SK-N-SH treated with all-trans-retinoic acid at 6 μM for 48 hours (cell line): ENCODE results near the gene NCK2.

ENCODE experiments used
- ARNTL ChIP-seq: fragments of 450-650 bp; formaldehyde crosslinking; IDR thresholded peaks from 2 replicates; pipeline ENCODE4 v1.5.0; 2020; ENCODE audit warnings: low read depth, mild to moderate bottlenecking, moderate library complexity, borderline replicate concordance
- BACH2 ChIP-seq: fragments of 250-450 bp; sonication (Bioruptor Pico); IDR thresholded peaks from 2 replicates; pipeline ENCODE4 v1.9.0; 2021; ENCODE audit warnings: mild to moderate bottlenecking, borderline replicate concordance
- OSR1 ChIP-seq: fragments of 250-450 bp; sonication (Bioruptor Pico); IDR thresholded peaks from 2 replicates; pipeline ENCODE4 v1.8.0; 2022; ENCODE audit warnings: moderate library complexity, mild to moderate bottlenecking, inconsistent platforms
- RARB ChIP-seq: fragments of 250-450 bp; sonication (Bioruptor Pico); IDR thresholded peaks from 2 replicates; pipeline ENCODE4 v1.8.0; 2021; ENCODE audit warnings: mild to moderate bottlenecking, moderate library complexity
- TOX ChIP-seq: fragments of 250-450 bp; sonication (Bioruptor Pico); IDR thresholded peaks from 2 replicates; pipeline ENCODE4 v1.8.0; 2021; ENCODE audit warnings: mild to moderate bottlenecking, moderate library complexity, borderline replicate concordance
- ZFP3 ChIP-seq: fragments of 250-450 bp; sonication (Bioruptor Pico); IDR thresholded peaks from 2 replicates; pipeline ENCODE4 v1.5.0; 2020; ENCODE audit warnings: mild to moderate bottlenecking, moderate library complexity
- ZNF565 ChIP-seq: fragments of 450-650 bp; formaldehyde crosslinking; conservative IDR thresholded peaks from 2 replicates; pipeline ENCODE4 v1.5.0; 2020; ENCODE audit warnings: low read depth, mild to moderate bottlenecking, moderate library complexity
- ZNF70 ChIP-seq: fragments of 450-650 bp; formaldehyde crosslinking; IDR thresholded peaks from 2 replicates; pipeline ENCODE4 v1.5.0; 2020; ENCODE audit warnings: mild to moderate bottlenecking, moderate library complexity

DNA sequence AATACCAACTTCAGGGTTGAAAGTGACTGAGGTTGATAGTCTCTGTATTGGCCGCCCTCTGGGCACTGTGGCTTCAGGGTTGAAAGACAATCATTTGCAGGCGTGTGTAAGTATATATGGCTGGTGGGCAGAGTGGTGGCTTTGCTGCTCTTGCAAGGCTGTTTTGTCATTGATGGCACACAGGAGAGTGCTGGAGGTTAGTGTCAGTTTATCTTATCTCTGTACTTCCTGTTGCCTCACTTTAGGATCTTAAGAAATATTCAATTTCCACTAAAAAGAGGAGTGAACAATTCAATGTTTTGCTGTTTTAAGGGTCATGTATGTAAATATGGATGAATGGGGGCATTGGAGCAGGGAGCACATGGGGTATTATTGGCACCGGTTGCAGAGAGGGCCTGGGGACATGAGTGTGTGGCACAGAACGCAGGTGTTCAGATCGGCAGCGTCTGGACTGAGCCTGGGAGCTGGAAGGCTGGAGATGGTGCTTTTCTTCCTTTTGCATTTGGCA lies 51.5 kb downstream of the NCK2 start:
- TF ChIP-seq ARNTL (CRISPR knock-in tag) (no peak), TOX (CRISPR knock-in tag) (no peak), ZNF70 (CRISPR knock-in tag) (peak; percentile 73), BACH2 (no peak), ZFP3 (no peak), OSR1 (CRISPR knock-in tag) (no peak), RARB (CRISPR knock-in tag) (no peak), ZNF565 (no peak)
